Measurements from ENCODE around the gene NUP54.

The NUP54 gene

GRCh38 chr4:76155979-76156378 lies 7.8 kb upstream of the NUP54 start:
- DNase-seq (ENCODE audit: insufficient read length, low spot score) (no peak), FAIRE-seq (no peak)
- no peak for TF ChIP-seq PAX5 (IDR thresholded peaks at IDR 0.05; ENCODE audit: insufficient read depth, low read length, severe bottlenecking)
- no peak for TF ChIP-seq SPI1 (IDR thresholded peaks at IDR 0.05; ENCODE audit: low read depth, low read length)
- TF ChIP-seq POLR2A (IDR thresholded peaks at IDR 0.05; ENCODE audit: low read depth, low read length): no peak
- no peak for TF ChIP-seq POU2F2 (IDR thresholded peaks at IDR 0.05; ENCODE audit: low read depth, low read length)
- no peak for TF ChIP-seq POLR2AphosphoS5 (IDR thresholded peaks at IDR 0.05; ENCODE audit: low read depth, low read length)
- TF ChIP-seq TAF1 (IDR thresholded peaks at IDR 0.05; ENCODE audit: low read depth, low read length): no peak

GRCh38 chr4:76153356-76153755 lies 5.2 kb upstream of the NUP54 start:
- TF ChIP-seq POU2F2 (IDR thresholded peaks at IDR 0.05; ENCODE audit: low read depth, low read length): no peak
- TF ChIP-seq TAF1 (IDR thresholded peaks at IDR 0.05; ENCODE audit: low read depth, low read length): no peak
- TF ChIP-seq POLR2A (IDR thresholded peaks at IDR 0.05; ENCODE audit: low read depth, low read length): no peak
- no peak for TF ChIP-seq SPI1 (IDR thresholded peaks at IDR 0.05; ENCODE audit: low read depth, low read length)
- TF ChIP-seq PAX5 (IDR thresholded peaks at IDR 0.05; ENCODE audit: insufficient read depth, low read length, severe bottlenecking): no peak
- TF ChIP-seq POLR2AphosphoS5 (IDR thresholded peaks at IDR 0.05; ENCODE audit: low read depth, low read length): no peak
- DNase-seq (ENCODE audit: insufficient read length, low spot score) (no peak), FAIRE-seq (no peak)

- TF ChIP-seq POLR2A (IDR thresholded peaks at IDR 0.05; ENCODE audit: low read depth, low read length): no peak
- TF ChIP-seq SPI1 (IDR thresholded peaks at IDR 0.05; ENCODE audit: low read depth, low read length): no peak
- no peak for TF ChIP-seq PAX5 (IDR thresholded peaks at IDR 0.05; ENCODE audit: insufficient read depth, low read length, severe bottlenecking)
- peak; percentile 38 for FAIRE-seq
- peak; percentile 32 for DNase-seq (ENCODE audit: insufficient read length, low spot score)
Measured at GRCh38 chr4:76147454-76148141, 599 bp downstream of the NUP54 start.

GRCh38 chr4:76144546-76144945 lies 3.7 kb downstream of the NUP54 start:
- TF ChIP-seq TAF1 (IDR thresholded peaks at IDR 0.05; ENCODE audit: low read depth, low read length) (no peak), POLR2AphosphoS5 (IDR thresholded peaks at IDR 0.05; ENCODE audit: low read depth, low read length) (no peak), PAX5 (IDR thresholded peaks at IDR 0.05; ENCODE audit: insufficient read depth, low read length, severe bottlenecking) (no peak), POU2F2 (IDR thresholded peaks at IDR 0.05; ENCODE audit: low read depth, low read length) (no peak), POLR2A (IDR thresholded peaks at IDR 0.05; ENCODE audit: low read depth, low read length) (no peak), SPI1 (IDR thresholded peaks at IDR 0.05; ENCODE audit: low read depth, low read length) (no peak)
- DNase-seq (ENCODE audit: insufficient read length, low spot score) (no peak), FAIRE-seq (no peak)

GRCh38 chr4:76141241-76141640 lies 7.0 kb downstream of the NUP54 start:
- DNase-seq (ENCODE audit: insufficient read length, low spot score): no peak
- no peak for FAIRE-seq
- TF ChIP-seq POLR2A (IDR thresholded peaks at IDR 0.05; ENCODE audit: low read depth, low read length): no peak
- no peak for TF ChIP-seq TAF1 (IDR thresholded peaks at IDR 0.05; ENCODE audit: low read depth, low read length)
- no peak for TF ChIP-seq SPI1 (IDR thresholded peaks at IDR 0.05; ENCODE audit: low read depth, low read length)
- no peak for TF ChIP-seq POU2F2 (IDR thresholded peaks at IDR 0.05; ENCODE audit: low read depth, low read length)
- no peak for TF ChIP-seq PAX5 (IDR thresholded peaks at IDR 0.05; ENCODE audit: insufficient read depth, low read length, severe bottlenecking)
- no peak for TF ChIP-seq POLR2AphosphoS5 (IDR thresholded peaks at IDR 0.05; ENCODE audit: low read depth, low read length)

GRCh38 chr4:76127754-76128153 lies 20.4 kb downstream of the NUP54 start:
- DNase-seq (ENCODE audit: insufficient read length, low spot score) (no peak), FAIRE-seq (no peak)
- TF ChIP-seq POU2F2 (IDR thresholded peaks at IDR 0.05; ENCODE audit: low read depth, low read length): no peak
- TF ChIP-seq TAF1 (IDR thresholded peaks at IDR 0.05; ENCODE audit: low read depth, low read length): no peak

- TF ChIP-seq POU2F2 (IDR thresholded peaks at IDR 0.05; ENCODE audit: low read depth, low read length) (no peak), TAF1 (IDR thresholded peaks at IDR 0.05; ENCODE audit: low read depth, low read length) (no peak), POLR2A (IDR thresholded peaks at IDR 0.05; ENCODE audit: low read depth, low read length) (no peak), POLR2AphosphoS5 (IDR thresholded peaks at IDR 0.05; ENCODE audit: low read depth, low read length) (no peak), PAX5 (IDR thresholded peaks at IDR 0.05; ENCODE audit: insufficient read depth, low read length, severe bottlenecking) (no peak), SPI1 (IDR thresholded peaks at IDR 0.05; ENCODE audit: low read depth, low read length) (no peak)
- no peak for FAIRE-seq
Measured at GRCh38 chr4:76125816-76126215, 22.4 kb downstream of the NUP54 start.

GRCh38 chr4:76120199-76120598 lies 28.0 kb downstream of the NUP54 start:
- no peak for DNase-seq (ENCODE audit: insufficient read length, low spot score)
- FAIRE-seq: no peak
- TF ChIP-seq POLR2AphosphoS5 (IDR thresholded peaks at IDR 0.05; ENCODE audit: low read depth, low read length) (no peak), TAF1 (IDR thresholded peaks at IDR 0.05; ENCODE audit: low read depth, low read length) (no peak), POLR2A (IDR thresholded peaks at IDR 0.05; ENCODE audit: low read depth, low read length) (no peak), POU2F2 (IDR thresholded peaks at IDR 0.05; ENCODE audit: low read depth, low read length) (no peak), SPI1 (IDR thresholded peaks at IDR 0.05; ENCODE audit: low read depth, low read length) (no peak), PAX5 (IDR thresholded peaks at IDR 0.05; ENCODE audit: insufficient read depth, low read length, severe bottlenecking) (no peak)

More at GRCh38 chr4:76125816-76126215, 22.4 kb downstream of the NUP54 start:
- DNase-seq (ENCODE audit: insufficient read length, low spot score): no peak

- DNase-seq (ENCODE audit: insufficient read length, low spot score) (no peak), FAIRE-seq (no peak)
- no peak for TF ChIP-seq TAF1 (IDR thresholded peaks at IDR 0.05; ENCODE audit: low read depth, low read length)
- no peak for TF ChIP-seq PAX5 (IDR thresholded peaks at IDR 0.05; ENCODE audit: insufficient read depth, low read length, severe bottlenecking)
Measured at GRCh38 chr4:76117536-76117935, 30.7 kb downstream of the NUP54 start.

GRCh38 chr4:76116821-76117220 lies 31.4 kb downstream of the NUP54 start:
- FAIRE-seq: no peak
- no peak for DNase-seq (ENCODE audit: insufficient read length, low spot score)

More at GRCh38 chr4:76116821-76117220, 31.4 kb downstream of the NUP54 start:
- TF ChIP-seq SPI1 (IDR thresholded peaks at IDR 0.05; ENCODE audit: low read depth, low read length) (no peak), POU2F2 (IDR thresholded peaks at IDR 0.05; ENCODE audit: low read depth, low read length) (no peak), POLR2A (IDR thresholded peaks at IDR 0.05; ENCODE audit: low read depth, low read length) (no peak), PAX5 (IDR thresholded peaks at IDR 0.05; ENCODE audit: insufficient read depth, low read length, severe bottlenecking) (no peak), TAF1 (IDR thresholded peaks at IDR 0.05; ENCODE audit: low read depth, low read length) (no peak), POLR2AphosphoS5 (IDR thresholded peaks at IDR 0.05; ENCODE audit: low read depth, low read length) (no peak)
